HG02623 (cell line): ENCODE data around the gene LRP4.
A peak's percentile ranks its signal among the peaks of the same experiment; 100 is the strongest.

Experiments used
- ATAC-seq: cut with Tn5 transposase; IDR thresholded peaks from one replicate; pipeline ENCODE4 v1.9.1; 2021; ENCODE audit warnings: moderate library complexity; ENCODE audit not compliant: unreplicated experiment

Gene LRP4

DNA sequence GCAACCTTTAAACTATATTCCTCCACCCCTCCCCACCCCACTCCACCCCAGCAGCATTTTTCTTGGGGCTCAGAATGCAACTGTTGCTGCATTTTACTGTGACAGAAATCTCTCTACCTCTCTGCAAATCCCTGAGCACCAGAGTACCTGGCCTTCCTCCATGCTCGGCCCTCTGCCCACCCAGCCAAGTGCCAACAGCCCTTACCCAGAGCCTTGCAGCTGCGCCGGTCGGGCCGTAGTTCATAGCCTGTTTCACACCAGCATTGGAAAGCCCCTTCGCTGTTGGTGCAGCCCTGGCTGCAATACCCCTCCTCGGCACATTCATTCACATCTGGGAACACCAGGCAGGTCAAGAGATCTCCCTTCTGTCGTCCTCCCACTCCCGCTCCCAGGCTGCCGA, 23.4 kb downstream of the LRP4 start:
- no peak for ATAC-seq

DNA sequence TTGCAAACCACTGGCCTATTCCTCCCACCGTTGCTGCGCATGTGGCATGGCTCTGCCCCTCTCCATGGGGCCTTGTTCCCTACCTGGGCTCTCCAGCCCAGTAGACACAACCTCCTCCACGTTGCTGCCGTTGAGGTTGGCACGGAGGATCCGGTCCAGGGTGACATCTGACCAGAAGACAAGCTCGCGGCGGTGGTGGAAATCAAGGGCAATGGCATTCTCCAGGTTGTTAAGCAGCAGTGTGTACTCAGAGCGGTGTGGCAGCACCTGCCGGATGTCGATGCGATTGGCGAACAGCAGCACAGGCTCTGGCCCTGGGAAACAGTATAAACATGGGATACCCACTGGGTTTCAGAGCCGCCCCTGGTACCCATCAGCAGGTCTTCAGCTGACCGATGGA, 23.8 kb downstream of the LRP4 start:
- ATAC-seq: no peak

- ATAC-seq: no peak
Observed at GRCh38 chr11:46892838-46893237, 25.5 kb downstream of the LRP4 start.

DNA sequence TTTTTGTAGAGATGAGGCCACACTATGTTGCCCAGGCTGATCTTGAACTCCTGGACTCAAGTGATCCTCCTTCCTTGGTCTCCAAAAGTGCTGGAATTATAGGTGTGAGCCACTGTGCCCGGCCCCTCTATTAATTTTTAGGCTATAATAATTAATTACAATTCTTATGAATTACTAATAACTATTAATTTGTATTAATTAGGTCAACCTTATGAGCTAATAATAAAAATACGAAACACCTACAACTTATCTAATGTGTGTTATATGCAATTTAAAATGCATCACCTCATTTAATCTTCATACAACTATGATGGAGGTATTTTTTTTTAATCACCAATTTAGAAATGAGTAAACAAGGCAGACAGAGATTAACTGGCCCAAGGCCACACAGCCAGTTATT, 26.2 kb downstream of the LRP4 start:
- ATAC-seq: no peak

DNA sequence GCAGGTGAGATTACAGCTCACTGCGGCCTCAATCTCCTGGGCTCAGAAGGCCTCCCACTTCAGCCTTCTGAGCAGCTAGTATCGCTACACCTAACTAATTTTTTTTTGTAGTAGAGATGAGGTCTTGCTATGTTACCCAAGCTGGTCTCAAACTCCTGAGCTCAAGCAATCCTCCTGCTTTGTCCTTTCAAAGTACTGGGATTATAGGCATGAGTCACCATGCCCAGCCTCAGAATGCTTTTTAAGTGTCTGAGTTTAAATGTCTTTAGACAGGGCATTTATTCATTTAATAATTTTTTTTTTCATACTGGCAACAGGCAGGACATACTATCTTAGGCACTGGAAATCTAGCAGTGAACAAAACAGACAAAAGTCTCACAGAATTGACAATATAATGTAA, 27.7 kb downstream of the LRP4 start:
- no peak for ATAC-seq

DNA sequence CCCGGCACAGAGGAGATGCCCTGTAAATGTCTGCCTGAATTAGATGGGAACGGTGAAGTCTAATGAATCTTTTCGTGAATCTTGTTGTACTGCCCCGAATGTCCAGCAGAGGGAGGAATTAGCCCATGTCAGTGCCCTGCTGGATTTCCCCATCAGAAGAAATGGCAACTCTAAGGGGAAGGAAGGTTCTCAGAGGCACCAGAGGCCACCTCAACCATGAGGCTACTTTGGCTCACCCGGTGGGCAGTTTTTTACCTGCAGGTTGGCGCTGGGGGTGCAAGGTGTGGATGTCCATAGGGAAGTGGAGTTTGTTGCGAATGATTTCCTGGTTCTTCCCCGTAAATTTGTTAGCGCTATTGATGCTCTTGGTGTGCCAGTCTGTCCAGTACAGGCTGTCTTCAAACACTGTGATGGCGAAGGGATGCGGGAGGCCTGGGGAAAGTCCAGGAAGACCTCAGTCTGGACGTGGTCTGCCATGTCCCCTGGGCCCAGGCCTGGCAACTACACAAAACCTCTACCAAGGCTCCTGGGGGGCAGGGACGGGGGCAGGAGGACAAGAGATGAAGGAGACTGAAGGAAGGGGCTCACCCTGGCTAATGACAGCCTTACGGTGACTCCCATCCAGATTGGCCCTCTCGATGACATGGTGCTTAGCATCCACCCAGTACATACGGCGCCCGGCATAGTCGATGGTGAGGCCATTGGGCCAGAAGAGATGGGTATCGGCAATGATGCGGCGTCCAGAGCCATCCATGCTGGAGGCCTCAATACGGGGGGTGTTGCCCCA, 28.5 kb downstream of the LRP4 start:
- peak; percentile 57 for ATAC-seq

DNA sequence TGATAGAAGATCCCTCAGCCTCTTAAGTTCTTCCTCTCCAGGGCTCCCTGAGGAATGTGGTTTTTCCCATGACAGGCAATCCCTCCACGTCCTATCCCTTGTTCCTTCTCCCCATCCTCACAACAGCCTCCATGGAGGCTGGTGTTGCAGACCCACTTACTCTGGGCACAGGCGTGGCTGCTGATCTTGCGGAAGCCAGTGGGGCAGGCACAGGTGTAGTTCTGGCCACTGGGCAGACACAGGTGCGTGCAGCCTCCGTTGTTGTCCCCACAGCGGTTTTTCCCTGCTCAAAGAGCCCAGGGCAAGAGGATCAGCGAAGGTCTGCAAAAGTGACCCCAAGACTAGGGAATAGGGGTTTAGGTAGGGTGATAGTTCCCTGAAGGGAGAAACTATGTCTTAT, 29.1 kb downstream of the LRP4 start:
- ATAC-seq: no peak

DNA sequence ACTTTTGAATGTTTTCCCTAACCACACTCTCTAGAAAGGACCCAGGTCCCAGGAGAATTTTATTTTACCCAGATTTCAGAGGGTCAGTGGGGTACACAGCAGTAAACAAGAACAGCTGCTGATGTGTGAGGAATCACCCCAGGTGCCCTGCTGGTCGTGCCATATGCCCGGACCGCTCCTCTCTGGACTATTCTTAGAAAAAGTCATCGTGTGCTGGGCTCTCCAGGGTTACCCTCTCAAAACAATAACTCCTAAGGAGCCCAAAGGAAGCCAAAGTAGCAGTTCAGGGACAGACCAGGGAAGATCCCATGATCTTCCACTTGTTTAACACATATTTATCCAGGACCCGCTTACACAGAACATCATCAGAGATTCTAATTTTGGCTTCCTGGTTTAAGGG, 29.7 kb downstream of the LRP4 start:
- no peak for ATAC-seq

DNA sequence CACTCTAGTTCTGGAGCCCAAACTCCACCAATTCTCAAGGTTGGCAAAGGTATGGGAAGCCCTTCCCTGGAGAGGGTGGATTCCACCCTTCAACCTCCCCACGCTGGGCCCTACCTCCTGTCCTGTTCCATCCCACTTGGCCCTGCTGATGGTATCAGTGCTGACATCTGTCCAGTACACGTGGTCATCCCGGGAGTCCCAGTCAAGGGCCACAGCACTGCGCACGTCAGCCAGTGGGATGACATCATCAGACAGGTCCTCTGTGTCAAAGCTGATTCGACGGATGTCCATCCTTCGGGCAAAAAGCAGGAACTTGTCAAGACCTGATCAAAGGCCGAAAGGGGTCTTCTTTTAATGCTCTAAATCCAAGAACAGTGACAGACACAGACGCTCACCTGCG, 32.1 kb downstream of the LRP4 start:
- no peak for ATAC-seq

GRCh38 chr11:46879056-46879585, 39.2 kb downstream of the LRP4 start:
- ATAC-seq: no peak

DNA sequence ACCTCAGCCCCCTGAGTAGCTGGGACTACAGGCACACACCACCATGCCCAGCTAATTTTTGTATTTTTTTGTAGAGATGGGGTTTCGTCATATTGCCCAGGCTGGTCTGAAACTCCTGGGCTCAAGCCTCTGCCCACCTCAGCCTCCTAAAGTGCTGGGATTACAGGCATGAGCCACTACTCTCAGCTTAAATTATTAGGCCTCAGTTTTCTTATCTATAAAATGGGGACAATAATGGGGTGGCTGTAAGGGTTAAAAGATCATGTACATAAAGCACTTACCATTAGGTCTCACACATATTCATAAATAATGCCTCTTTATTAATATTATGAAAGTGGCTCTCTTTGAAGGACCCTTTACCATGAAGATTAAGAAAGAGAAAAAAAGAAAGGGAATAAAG, 40.8 kb downstream of the LRP4 start:
- no peak for ATAC-seq

- no peak for ATAC-seq
Observed at GRCh38 chr11:46876471-46876870, 41.9 kb downstream of the LRP4 start.

GRCh38 chr11:46874586-46874985, 43.8 kb downstream of the LRP4 start:
- no peak for ATAC-seq

DNA sequence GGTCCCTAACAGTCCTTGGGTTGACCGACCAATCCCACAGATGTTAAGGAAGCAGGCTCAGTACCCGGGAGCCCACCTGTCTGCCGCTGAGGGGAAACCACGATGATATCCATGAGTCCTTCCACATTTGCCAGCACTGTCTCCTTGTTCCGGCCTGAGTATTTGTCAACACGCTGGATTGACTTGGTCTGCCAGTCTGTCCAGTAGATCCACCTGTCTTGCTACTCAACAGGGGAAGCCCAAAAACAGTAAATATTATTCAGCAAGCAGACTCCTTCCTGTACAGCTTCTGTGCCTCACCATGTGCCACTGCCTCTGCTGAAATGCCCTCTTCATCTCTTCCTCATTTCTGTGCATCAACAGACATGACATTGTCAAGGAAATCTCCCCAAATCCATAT, 49.4 kb downstream of the LRP4 start:
- ATAC-seq: no peak

- ATAC-seq: no peak
Observed at GRCh38 chr11:46865340-46865739, 53.0 kb downstream of the LRP4 start.

DNA sequence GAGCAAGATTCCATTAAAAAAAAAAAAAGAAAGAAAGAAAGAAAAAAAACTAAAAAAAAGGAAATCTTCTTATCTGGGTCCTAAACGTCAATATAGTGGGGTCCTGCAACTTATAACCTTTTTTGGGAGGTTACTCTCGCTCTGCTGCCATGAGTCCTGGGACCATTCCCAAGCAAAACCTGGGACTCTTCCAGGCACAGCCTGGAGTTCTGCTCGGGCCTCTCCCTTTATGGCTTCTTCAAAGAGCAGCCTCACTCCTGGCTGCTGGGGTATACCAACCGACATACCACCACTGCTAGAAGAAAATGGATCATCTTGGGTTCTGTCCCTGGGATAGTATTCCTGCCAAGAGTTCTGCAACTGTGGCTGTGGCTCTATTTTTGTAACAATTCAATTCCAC, 58.1 kb downstream of the LRP4 start:
- ATAC-seq: no peak

DNA sequence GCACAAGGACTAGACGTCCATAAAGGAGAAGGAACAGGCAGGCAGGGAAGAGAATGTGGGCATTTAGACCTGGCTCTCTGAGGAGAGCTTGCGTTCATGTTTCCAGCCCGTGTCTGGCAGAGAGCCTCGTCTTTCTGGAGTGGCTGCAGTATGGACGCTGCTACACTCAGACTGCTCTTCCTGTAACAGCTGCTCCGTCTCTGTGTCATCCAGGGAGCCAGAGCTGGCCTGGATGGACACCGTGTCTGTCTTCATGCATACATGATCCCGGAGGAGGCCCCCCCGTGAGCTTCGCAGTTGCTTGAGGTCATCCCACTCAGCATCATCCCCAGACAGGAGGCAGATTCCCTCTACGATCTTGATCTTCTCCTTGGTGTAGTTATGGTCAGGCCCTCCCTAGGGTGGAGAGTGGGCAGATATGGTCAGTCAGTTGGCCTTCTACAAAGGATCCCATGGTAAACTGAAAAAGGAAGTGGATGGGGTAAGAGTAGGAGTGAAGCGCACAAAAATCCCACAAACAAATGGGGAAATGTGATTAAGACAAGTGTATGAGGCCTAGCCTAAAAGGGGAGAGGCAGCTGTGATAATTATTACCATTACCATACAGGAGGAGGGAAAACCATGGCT, 59.3 kb downstream of the LRP4 start:
- ATAC-seq: no peak

DNA sequence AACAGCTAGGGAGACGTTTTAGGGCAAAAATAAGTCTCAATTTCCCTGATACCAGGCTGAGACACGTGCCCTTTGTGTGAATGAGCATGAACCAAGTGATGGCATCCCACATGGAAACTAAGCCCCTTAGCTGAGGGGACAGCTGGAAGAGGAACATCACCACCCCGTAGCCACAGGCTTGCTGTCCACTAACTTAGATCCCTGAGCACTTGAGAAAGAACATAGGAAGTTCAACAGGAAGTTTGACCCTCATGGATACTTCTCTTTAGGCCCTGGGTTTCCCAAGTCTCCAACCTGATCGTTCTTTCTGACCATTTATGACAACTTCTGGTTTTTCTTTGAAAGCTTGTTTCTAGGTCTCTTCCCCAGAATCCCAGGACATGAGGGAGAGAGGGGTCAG, 60.7 kb downstream of the LRP4 start:
- ATAC-seq: no peak

DNA sequence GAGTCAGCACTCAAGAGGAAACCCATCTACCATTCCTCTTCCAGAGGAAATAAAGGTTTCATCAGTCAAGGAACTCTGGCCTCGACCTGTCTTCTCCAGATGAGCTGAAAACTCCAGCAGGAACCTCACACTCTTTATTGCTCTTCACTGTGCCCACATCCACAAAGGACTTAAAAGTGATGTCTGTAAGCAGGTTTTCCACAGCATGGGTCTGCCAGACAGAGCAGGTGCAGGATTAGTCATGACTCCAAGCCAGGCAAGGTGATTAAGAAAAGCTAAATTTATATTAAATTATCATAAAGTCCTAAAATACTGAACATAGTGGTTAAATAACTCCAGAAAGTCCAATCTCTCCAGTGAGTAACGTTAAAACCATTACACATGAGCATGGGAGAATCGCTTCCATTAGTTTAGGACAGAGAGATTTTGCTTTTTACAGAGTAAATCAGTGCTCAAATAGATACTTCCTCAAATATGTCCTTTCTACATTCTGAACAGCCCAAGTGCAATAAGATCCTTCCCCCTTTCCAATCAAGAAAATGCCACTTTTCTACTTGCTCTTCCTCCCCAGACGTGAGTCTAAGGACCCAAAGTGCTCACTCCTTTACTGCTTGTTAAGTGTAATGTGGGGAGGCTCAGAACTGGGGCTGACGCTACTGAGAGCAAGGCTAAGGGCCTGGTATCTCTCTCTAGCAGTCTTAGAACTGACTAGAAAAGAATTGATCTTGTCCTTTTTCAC, 61.6 kb downstream of the LRP4 start:
- no peak for ATAC-seq

DNA sequence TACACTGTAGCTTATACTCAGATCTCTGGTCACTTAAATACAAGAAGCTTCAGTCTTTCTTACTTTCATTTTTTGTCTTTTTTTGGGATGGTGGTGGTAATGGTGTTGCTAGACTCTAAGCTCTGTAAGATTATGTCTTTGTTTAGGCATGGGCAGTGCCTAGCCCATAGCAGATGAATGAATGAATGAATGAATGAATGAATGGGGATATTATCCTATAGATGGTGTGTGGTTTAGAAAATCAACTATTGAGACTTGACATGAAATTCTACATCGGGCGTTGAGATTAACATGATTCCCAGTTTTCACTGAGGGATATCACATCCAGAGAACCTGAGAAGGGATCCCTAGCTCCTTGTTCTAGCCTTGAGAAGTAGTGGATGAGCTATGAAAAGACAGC, 62.5 kb downstream of the LRP4 start:
- ATAC-seq: no peak

DNA sequence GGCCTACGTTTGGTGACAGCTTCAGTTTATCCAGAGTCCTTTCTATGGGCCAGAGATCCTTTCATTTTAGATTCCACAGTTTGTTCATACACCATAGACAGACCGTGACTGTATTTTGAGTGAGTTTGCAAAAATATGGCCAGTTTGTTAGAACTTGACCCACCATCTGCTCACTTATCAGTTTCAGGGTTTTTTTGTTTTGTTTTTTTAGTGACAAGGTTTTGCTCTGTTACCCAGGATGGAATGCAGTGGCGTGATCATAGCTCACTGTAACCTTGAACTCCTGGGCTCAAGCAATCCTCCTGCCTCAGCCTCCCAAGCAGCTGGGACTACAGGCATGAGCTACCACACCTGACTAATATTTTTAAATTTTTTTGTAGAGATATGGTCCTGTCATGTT, 63.2 kb downstream of the LRP4 start:
- no peak for ATAC-seq

GRCh38 chr11:46850829-46851380, 67.4 kb downstream of the LRP4 start:
- no peak for ATAC-seq
